Transverse colon (tissue), 4 donors: ENCODE measurements around the gene HIP1.
"Not testable (repeated sequence)": the region's sequence is repeated elsewhere in the genome, so short reads cannot be mapped to it uniquely, and the experiment has no call there.

ENCODE experiments used
- CTCF ChIP-seq, 5 experiments: fragments of 200-600 bp in 3 of 5; fragments of 450-650 bp in 2 of 5; sonication (generic) in 3 of 5; IDR thresholded peaks; 1 replicate in 2 of 5; 2 replicates in 3 of 5; pipeline ENCODE4 v1.5.1; 2016 to 2017; ENCODE audit warnings: antibody characterized with exemption in 5 of 5, inconsistent platforms in 3 of 5, mild to moderate bottlenecking in 2 of 5, moderate library complexity in 1 of 5
- POLR2A ChIP-seq: fragments of 450-650 bp; IDR thresholded peaks from one replicate; pipeline ENCODE4 v1.6.1; 2016; ENCODE audit warnings: antibody characterized with exemption, mild to moderate bottlenecking, moderate library complexity
- POLR2AphosphoS5 ChIP-seq, 3 donors: sonication (generic); formaldehyde crosslinking; IDR thresholded peaks; one replicate each; pipeline ENCODE4 v1.6.1; 2016; ENCODE audit warnings: antibody characterized with exemption in 3 of 3

- TF ChIP-seq CTCF (IDR thresholded peaks at IDR 0.05); POLR2AphosphoS5 (IDR thresholded peaks at IDR 0.05); POLR2A: not testable (repeated sequence)
Measured at GRCh38 chr7:75780647-75781273, 42.0 kb upstream of the HIP1 start.
